Loucy (cell line): Measurements from ENCODE around the gene CAMSAP1.

Experiments used
- H2AFZ ChIP-seq: fragments of 200-600 bp; sonication (generic); 2 replicates; pipeline ENCODE4 v1.6.0; 2016; ENCODE audit warnings: antibody characterized with exemption, mild to moderate bottlenecking, low read length, moderate library complexity
- H3F3A ChIP-seq: fragments of 200-600 bp; 2 replicates; pipeline ENCODE4 v1.6.0; 2016; ENCODE audit warnings: antibody characterized with exemption, low read depth, mild to moderate bottlenecking
- H3K27me3 ChIP-seq: fragments of 200-600 bp; sonication (generic); 2 replicates; pipeline ENCODE4 v1.6.1; 2014; ENCODE audit warnings: low read length, mild to moderate bottlenecking; ENCODE audit not compliant: insufficient read depth, poor library complexity, severe bottlenecking
- H3K36me3 ChIP-seq: fragments of 200-600 bp; sonication (generic); 2 replicates; pipeline ENCODE4 v1.6.1; 2016; ENCODE audit warnings: low read length; ENCODE audit not compliant: insufficient read depth
- H3K4me1 ChIP-seq: fragments of 200-600 bp; sonication (generic); 2 replicates; pipeline ENCODE4 v1.5.1; 2014; ENCODE audit warnings: low read length, mild to moderate bottlenecking; ENCODE audit not compliant: insufficient read depth, poor library complexity, severe bottlenecking
- H3K4me2 ChIP-seq: fragments of 200-600 bp; sonication (generic); 2 replicates; pipeline ENCODE4 v1.6.0; 2014; ENCODE audit warnings: antibody characterized with exemption, low read length, low read depth, mild to moderate bottlenecking; ENCODE audit not compliant: poor library complexity, severe bottlenecking
- H3K4me3 ChIP-seq: fragments of 200-600 bp; sonication (generic); 2 replicates; pipeline ENCODE4 v1.5.1; 2014; ENCODE audit warnings: low read length, mild to moderate bottlenecking, mixed read lengths; ENCODE audit not compliant: poor library complexity, severe bottlenecking
- H3K79me2 ChIP-seq: fragments of 200-600 bp; sonication (generic); 2 replicates; pipeline ENCODE4 v1.6.1; 2014; ENCODE audit warnings: low read length; ENCODE audit not compliant: insufficient read depth
- H3K9ac ChIP-seq: fragments of 200-600 bp; sonication (generic); 2 replicates; pipeline ENCODE4 v1.6.0; 2014; ENCODE audit warnings: mild to moderate bottlenecking, low read depth, low read length, moderate library complexity; ENCODE audit not compliant: poor library complexity, severe bottlenecking
- H3K9me2 ChIP-seq: fragments of 200-600 bp; sonication (generic); replicated peaks from 2 replicates; pipeline ENCODE4 v1.6.1; 2016; ENCODE audit warnings: low read depth, low read length, mixed read lengths
- H3K9me3 ChIP-seq: fragments of 200-600 bp; sonication (generic); 2 replicates; pipeline ENCODE4 v1.6.1; 2014; ENCODE audit warnings: mild to moderate bottlenecking, antibody characterized with exemption, low read length, low read depth; ENCODE audit not compliant: insufficient read depth
- H4K20me1 ChIP-seq: fragments of 200-600 bp; sonication (generic); 2 replicates; pipeline ENCODE4 v1.6.0; 2014; ENCODE audit warnings: antibody characterized with exemption, low read length, mild to moderate bottlenecking; ENCODE audit not compliant: insufficient read depth, poor library complexity, severe bottlenecking
- CTCF ChIP-seq: fragments of 200-600 bp; sonication (generic); conservative IDR thresholded peaks from 2 replicates; pipeline ENCODE4 v1.5.1; 2014; ENCODE audit warnings: mild to moderate bottlenecking, antibody characterized with exemption, low read length
- EZH2phosphoT487 ChIP-seq: fragments of 200-600 bp; IDR thresholded peaks from 2 replicates; pipeline ENCODE4 v1.6.1; 2018; ENCODE audit warnings: antibody characterized with exemption, mild to moderate bottlenecking, moderate library complexity, borderline replicate concordance

The CAMSAP1 gene

GRCh38 chr9:135921749-135922310 lies 14.5 kb upstream of the CAMSAP1 start:
- H3K27me3 ChIP-seq, result no peaks in the 10 kb centered on the region
- no peaks in the 10 kb centered on the region for H3K4me1 ChIP-seq

GRCh38 chr9:135920973-135921585 lies 13.7 kb upstream of the CAMSAP1 start:
- no peaks in the 10 kb centered on the region for H3K9me2 ChIP-seq
- H3K27me3 ChIP-seq, result no peaks in the 10 kb centered on the region
- H3K9me3 ChIP-seq, result no peaks in the 10 kb centered on the region
- no peak overlapping the region for H3K4me2 ChIP-seq
- no peaks in the 10 kb centered on the region for H3F3A ChIP-seq
- H3K36me3 ChIP-seq, result no peaks in the 10 kb centered on the region
- no peaks in the 10 kb centered on the region for H4K20me1 ChIP-seq
- no peaks in the 10 kb centered on the region for H3K79me2 ChIP-seq
- H3K9ac ChIP-seq, result no peak overlapping the region
- no peaks in the 10 kb centered on the region for H3K4me1 ChIP-seq
- H3K4me3 ChIP-seq, result no peak overlapping the region
- TF ChIP-seq EZH2phosphoT487, result no peak
- no peak for TF ChIP-seq CTCF
- H2AFZ ChIP-seq, result no peak overlapping the region

More at GRCh38 chr9:135921749-135922310, 14.5 kb upstream of the CAMSAP1 start:
- Histone ChIP-seq H3F3A (no peaks in the 10 kb centered on the region), H3K4me3 (no peak overlapping the region), H3K9me2 (no peaks in the 10 kb centered on the region), H3K9ac (no peak overlapping the region), H4K20me1 (no peaks in the 10 kb centered on the region), H3K9me3 (no peaks in the 10 kb centered on the region), H3K36me3 (no peaks in the 10 kb centered on the region), H3K4me2 (no peak overlapping the region), H3K79me2 (no peaks in the 10 kb centered on the region), H2AFZ (no peak overlapping the region)
- TF ChIP-seq EZH2phosphoT487, result no peak
- no peak for TF ChIP-seq CTCF

GRCh38 chr9:135920256-135920930 lies 13.0 kb upstream of the CAMSAP1 start:
- Histone ChIP-seq H3K4me2 (no peak overlapping the region), H3K27me3 (no peaks in the 10 kb centered on the region), H2AFZ (no peak overlapping the region), H3K36me3 (no peaks in the 10 kb centered on the region), H3K79me2 (no peaks in the 10 kb centered on the region), H3K4me1 (no peaks in the 10 kb centered on the region), H3K9me2 (no peaks in the 10 kb centered on the region), H3K9me3 (no peaks in the 10 kb centered on the region), H3K4me3 (no peak overlapping the region), H3F3A (no peaks in the 10 kb centered on the region), H4K20me1 (no peaks in the 10 kb centered on the region), H3K9ac (no peak overlapping the region)
- TF ChIP-seq EZH2phosphoT487 (no peak), CTCF (no peak)
